GM18520 (cell line): ENCODE results near the gene CABLES2.
"Not testable (repeated sequence)": the region's sequence is repeated elsewhere in the genome, so short reads cannot be mapped to it uniquely, and the experiment has no call there.

Experiments used
- ATAC-seq: cut with Tn5 transposase; IDR thresholded peaks from one replicate; pipeline ENCODE4 v1.9.1; 2021; ENCODE audit not compliant: unreplicated experiment

The CABLES2 gene

GRCh38 chr20:62437496-62437895 is 30.4 kb upstream of the CABLES2 start:
- ATAC-seq: no peak

- no peak for ATAC-seq
Measured at GRCh38 chr20:62436692-62437091, 29.6 kb upstream of the CABLES2 start.

DNA sequence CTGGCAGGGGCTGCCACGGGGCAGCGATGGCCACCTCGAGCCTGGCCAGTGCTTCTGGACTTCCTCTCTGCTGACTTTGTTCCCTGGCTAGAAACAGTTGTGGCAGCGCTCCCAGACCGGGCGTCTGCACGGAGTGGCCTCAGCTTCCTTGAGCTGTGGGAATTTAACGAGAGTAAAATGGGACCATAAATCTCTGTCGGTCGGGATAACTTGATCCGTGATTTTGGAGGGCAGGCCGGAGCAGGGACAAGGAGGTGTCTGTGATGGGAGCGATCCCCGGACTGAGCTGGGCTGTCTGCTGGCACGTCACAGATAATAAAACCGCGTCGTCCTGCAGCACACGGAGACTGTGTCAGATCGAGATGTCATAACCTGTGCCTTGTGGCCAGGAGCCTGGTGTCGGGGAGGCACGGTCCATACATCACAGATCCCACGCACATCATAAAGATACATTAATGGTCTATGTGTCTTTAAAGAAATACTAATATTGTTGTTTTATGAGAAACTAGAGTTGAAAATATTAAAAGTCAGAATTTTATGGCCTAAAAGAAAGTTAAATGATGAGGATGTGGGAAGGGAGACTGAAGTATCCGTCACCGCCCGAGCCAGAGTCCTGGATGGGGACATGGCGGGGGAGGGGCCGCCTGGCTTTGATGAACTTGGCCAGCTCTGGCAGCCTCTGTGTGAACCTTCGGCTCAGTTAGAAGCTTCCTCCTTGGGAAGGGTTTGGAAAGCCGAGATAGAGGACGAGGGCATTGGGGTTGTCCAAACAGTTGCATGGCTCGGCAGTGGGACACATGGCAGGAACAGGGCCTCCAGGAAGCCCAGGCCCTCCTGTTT is 26.8 kb upstream of the CABLES2 start:
- no peak for ATAC-seq

DNA sequence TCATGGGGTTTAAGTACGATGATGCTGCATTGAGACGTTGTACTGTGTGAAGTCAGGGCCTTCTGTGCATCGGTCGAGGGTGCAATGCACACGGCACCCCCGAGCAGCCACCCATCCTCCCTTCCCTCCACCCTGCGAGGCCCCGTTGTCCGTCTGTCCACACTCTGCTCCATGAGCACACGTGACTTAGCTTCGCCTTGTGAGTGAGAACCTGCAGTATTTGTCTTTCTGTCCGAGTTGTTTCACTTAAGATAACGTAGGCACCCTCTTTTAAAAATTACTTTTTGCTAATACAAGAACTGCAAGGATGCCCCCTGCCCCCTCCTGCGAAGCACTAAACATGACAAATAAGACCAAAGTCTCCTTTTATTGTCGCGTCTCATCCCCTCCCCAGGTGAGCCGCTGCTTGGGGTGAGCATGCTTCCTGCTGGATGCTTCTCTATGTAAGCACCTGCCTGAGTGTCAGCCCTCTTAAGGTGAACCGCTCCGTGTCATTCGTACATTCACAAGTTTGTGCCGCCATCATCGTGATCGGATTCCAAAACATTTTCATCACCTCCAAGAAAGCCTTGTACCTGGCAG is 23.9 kb upstream of the CABLES2 start:
- no peak for ATAC-seq

DNA sequence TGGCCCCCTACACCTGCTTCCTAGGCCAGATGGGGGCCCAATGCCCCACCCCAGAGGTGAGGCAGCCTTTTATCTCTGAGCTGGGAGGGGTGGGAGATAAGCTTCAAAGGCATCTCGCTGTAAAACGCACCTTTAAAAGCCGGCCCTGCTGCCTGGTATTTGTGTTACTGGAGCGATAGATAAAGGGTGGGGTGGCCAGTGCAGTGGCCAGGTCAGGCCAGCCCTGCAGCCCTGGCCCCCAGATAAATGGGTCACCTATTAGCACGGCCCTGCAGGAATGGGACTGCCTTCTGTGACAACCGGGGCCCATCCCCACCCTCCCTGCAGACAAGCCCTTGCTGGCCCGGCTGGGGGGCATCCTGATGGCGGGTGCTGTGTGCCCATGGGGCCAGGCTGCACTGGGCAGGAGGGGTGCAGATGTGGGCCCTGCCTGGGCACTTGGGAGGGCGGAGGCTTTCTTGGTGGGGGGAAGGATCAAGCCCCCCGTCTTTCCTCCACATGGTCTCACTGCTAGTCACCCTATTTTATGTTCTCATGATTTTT is 23.3 kb upstream of the CABLES2 start:
- ATAC-seq: no peak

GRCh38 chr20:62429455-62430310 is 22.6 kb upstream of the CABLES2 start:
- ATAC-seq: no peak

DNA sequence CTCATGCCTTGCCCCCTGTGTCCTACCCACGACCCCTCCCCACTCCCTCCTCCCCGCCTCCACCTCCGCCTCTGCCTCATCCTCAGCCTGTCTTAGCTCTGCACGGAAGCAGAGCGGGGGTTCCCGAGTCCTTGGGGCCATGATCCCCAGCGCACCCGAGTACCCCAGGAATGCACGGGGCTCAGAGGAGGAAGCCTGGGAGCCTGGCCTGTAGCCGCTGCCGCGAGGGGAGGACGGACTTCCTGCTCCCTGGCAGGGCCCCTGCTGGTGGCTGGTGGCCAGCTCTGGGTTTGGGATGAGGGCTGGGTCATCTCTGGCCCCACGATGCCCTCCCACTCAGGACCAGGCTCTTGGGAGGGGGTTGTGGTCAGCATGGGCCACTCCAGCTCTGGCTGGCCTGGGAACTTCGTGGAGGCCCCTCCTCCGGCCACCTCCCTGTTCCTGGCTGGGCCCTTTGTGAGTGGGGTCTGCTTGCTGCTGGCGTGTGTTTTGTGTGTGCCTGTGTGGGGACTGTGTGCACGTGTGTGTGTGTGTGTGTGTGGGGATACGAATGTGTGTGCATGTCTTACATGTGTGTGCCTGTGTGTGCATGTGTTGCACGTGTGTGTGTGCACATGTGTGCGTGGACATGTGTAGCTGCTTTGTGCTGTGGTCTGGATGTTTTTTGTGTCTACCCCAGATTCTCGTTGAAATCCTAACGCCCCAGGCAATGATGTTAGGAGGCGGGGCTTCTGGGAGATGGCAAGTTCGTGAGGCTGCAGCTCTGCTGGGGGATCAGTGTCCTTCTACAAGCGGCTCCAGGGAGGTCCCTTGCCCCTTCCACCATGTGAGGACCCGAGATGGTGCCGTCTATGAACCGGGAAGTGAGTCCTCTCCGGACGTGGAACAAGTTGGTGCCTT is 21.6 kb upstream of the CABLES2 start:
- no peak for ATAC-seq

DNA sequence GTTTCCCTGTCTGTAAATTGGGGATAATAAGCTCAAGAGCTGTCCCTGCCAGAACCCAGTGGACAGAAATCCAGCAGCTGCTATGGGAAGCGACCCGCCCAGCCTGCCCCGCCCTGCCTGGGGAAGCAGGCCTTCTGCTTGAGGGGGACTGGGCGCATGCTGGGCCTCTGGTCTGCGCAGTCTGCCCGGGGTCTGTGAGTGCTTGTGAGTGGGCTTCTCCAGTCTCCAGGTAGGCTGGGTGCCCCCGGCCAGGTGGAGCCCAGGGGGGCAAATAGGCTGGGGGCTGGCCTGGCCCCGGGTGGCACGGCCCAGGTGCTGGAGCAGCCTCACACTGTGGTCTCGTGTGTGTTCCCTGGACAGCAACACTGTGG is 20.9 kb upstream of the CABLES2 start:
- ATAC-seq: no peak

- ATAC-seq: no peak
Measured at GRCh38 chr20:62427172-62428001, 20.3 kb upstream of the CABLES2 start, which contains the start of gene RBBP8NL. Gene RBBP8NL (minus strand): TSS chr20:62427539. CDS start chr20:62419647, 7,892 bp downstream.

- no peak for ATAC-seq
Measured at GRCh38 chr20:62426699-62427131, 19.6 kb upstream of the CABLES2 start.

DNA sequence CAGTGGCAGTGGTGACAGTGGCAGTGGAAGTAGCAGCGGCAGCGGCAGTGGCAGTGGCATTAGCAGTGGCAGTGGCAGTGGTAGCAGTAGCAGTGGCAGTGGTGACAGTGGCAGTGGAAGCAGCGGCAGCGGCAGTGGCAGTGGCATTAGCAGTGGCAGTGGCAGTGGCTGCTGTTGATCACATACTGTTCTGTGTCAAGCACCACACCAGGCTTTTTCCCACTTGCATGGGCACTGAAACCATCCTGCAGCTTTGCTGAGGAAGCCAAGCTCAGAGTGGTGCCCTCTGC is 18.9 kb upstream of the CABLES2 start:
- not testable (repeated sequence) for ATAC-seq

DNA sequence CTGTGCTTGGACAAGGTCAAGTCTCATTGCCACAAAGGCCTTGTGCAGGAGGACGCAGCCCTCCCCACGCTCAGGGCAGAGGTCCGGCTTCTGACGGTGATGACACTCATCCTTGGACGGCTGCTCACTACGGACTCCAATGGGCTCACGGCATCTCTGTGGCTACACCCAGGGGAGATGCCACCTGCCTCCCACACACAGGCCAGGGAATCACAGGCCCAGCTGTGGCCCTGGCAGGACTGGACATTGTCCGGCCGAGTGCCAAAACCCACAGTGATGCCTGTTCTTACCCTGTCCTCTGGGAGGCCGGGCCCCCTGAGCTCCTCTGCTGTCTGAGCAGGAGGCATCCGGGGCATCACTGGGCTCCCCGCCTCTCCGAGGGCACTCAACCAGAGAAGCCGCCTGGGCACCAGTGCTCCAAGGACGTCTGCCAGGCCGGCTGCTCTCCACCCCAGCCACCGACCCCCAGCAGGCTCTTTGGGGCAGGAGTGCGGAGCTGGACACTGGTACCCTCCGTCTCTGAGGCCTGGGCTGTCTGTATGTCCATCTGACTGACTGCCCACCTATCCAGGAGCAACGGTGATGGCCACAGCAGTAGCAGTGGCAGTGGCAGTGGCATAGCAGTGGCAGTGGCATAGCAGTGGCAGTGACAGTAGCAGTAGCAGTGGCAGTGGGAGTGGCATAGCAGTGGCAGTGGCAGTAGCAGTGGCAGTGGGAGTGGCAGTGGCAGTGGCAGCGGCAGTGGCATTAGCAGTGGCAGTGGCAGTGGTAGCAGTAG is 18.4 kb upstream of the CABLES2 start:
- no peak for ATAC-seq

DNA sequence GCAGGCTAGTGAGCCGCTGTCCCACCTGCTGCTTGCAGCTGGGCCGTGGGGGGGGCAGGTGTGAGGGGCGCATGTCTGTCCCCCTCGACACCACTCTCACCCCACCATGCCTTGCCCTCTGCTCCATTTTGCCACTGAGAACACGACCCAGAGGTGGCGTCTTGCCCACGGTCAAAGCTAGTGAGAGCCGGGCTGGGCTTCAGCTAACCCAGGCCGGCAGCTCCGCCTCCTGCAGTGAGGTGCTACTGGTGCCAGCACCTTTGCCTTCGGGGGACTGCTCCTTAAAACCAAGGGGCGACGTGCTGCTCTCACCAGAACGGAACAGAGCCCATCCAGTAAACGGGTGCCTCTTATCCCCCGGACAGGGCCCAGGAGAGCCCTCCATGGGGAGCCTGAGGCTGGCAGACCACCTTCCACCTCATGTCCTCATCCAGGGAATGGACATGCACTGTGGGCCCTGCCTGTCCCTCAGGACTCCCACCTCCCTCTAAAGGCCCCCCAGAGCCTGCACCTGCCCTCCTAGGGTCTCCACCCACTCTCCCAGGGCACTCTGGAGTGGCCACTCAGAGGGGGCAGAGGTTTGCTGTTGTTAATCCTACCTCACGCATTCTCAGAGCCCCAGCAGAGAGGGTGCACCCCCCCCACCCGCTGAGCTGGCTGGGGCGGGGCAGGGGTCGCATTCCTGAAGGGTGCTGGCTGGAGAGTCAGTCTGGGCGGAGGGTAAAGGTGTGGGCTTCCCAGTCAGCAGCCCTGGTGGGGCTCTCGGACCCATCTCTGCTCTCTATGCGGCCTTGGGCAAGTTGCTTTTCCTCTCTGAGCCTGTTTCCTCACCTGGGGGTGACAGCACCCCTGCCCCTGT is 17.4 kb upstream of the CABLES2 start:
- no peak for ATAC-seq

GRCh38 chr20:62423326-62423706 is 16.2 kb upstream of the CABLES2 start:
- ATAC-seq: no peak

- no peak for ATAC-seq
Measured at GRCh38 chr20:62422636-62423325, 15.7 kb upstream of the CABLES2 start.

DNA sequence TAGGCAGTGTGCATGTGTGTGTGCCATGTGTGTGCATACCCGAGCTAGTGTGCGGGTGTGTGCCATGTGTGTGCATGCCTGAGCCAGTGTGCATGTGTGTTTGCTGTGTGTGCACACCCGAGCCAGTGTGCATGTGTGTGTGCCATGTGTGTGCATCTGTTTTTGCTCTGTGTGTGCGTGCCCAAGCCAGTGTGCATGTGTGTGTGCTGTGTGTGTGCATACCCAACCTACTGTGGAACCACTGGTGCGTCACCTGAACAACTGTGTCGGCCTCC is 14.6 kb upstream of the CABLES2 start:
- no peak for ATAC-seq

DNA sequence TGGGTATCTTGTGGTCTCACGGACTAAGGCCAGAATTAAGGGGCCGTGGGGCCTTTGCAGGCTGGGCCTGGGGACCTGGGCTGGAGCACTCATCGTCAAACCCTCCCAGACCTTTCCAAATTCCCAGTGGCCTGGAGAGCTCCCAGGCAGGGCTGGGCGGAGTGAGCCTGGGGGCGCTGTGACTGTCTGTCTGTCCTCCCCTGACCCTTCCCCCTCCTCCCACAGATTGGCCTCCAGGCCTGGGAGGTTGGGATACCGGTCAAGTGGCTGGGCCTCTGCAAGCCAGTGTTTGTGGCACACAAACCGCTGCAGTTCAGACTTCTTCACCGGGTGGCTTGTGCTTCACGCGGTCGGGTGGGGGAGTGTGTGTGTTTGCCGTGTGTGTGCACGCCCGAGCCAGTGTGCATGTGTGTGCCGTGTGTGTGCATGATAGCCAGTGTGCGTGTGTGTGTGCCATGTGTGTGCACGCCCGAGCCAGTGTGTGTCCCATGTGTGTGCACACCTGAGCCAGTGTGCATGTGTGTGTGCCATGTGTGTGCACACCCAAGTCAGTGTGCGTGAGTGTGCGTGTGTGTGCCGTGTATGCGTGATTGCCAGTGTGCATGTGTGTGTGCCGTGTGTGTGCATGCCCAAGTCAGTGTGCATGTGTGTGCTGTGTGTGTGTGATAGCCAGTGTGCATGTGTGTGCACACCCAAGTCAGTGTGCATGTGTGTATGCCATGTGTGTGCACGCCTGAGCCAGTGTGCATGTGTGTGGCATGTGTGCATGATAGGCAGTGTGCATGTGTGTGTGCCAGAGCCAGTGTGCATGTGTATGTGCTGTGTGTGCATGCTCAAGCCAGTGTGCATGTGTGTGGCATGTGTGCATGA is 14.0 kb upstream of the CABLES2 start:
- ATAC-seq: no peak
